HG03139 (cell line): ENCODE measurements around the gene ZNF679.
A peak's percentile ranks its signal among the peaks of the same experiment; 100 is the strongest.
"Not testable (repeated sequence)": the region's sequence is repeated elsewhere in the genome, so short reads cannot be mapped to it uniquely, and the experiment has no call there.

ENCODE experiments used
- ATAC-seq: cut with Tn5 transposase; IDR thresholded peaks from one replicate; pipeline ENCODE4 v1.9.1; 2021; ENCODE audit not compliant: unreplicated experiment

Gene ZNF679

DNA sequence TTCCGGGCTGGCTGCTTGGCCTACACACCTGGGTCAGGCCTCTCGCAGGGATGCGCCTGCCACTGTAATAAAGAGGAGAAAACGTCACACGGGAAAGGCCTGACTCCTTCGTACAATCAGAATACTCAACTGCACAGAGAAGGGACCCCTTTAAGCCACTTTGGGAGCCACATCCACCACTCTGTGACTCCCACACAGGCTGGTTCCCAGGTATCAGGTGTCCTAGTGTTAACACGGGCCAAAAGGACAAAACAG is 79.7 kb downstream of the ZNF679 start:
- ATAC-seq = no peak

DNA sequence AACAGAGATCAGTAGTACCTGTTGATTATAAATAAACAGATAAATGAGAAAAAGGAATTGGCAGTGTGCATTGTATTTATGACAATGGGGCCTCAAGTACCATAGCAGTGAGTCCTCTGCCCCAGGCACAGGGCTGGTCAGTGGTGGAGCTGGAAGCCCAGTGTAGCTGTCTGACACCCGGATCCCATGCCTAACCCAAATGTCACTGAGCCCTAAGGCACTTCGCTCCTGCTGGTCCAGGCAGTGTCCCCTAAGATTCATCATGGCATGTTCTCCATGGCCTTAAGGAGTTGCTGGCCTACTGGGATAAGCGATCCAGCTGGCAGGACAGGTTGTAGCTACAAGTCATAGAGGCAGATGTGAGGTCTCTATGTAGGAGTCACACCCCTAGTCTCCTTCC is 82.2 kb downstream of the ZNF679 start:
- no peak for ATAC-seq

DNA sequence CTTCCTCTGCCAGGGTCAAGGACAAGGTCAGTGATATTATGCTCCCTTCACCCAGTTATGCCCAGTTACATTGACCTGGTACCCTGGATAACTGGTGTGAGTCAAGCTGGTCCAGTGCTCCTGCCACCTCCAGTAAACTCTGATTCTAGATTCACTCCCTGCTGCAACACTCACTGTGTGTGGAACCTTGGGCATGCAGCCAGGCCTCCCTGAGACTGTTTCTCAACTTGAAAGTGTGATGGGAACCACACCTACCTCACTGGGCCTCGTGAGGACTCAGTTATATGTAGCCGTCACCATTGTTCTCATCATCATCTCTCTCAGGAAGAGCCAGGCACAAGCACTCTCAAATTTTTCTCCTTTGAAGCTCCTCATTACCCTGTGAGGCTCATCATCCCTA is 84.6 kb downstream of the ZNF679 start:
- no peak for ATAC-seq

DNA sequence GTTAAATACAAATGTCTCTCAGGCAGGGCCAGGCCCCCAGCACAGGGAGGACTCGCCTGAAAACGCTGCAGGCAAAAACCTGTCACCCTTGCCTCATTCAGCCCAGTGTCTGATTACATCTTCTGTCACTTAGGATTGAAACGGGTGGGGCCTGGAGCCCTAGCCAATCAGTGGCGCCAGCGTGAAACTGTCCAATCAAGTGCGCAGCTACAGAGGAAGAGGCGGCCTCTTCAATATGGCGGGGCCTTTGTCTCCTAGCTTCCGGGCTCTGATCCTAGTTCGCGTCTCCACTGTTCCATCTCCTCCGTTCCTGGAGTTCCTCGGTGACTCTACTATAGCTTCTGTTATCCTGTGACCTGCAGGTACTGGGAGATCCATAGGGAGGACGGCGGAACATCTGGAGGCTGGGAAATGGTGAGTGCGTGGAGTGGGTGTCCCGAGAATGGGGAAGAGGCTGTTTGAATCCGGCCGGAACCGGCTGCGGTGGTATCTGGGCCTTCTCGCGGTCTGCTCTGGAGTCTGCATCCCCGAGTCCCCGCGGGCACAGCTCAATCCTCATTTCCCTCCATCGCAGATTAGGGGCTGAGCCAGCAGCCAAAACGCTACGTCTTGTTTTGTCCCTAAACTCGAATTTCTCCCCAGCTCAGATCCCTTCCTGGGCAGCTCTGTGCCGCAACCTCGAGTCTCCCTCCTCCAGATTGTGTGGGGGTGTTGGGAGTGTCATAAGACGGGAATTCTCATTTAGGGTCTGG is 85.6 kb downstream of the ZNF679 start, which contains the start of gene ZNF736:
ZNF736 (plus strand) TSS at position 222 of the 752 bp plus-strand sequence; CDS start at position 412, 190 bp downstream.
- peak; percentile 100 for ATAC-seq

DNA sequence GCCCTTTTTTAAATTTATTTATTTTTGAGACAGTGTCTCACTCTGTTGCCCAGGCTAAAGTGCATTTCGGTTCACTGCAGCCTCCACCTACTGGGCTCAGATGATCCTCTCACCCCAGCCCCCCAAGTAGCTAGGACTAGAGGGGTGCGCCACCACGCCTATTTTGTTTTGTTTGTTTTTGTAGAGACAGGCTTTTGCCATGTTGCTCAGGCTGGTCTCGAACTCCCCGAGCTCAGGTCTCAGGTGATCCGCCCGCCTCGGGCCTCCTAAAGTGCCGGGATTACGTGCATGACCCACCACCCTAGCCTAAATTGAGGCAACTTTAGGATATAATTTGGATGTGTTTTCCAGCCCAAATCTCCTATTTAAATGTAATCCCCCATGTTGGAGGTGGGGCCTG is 86.3 kb downstream of the ZNF679 start:
- no peak for ATAC-seq

DNA sequence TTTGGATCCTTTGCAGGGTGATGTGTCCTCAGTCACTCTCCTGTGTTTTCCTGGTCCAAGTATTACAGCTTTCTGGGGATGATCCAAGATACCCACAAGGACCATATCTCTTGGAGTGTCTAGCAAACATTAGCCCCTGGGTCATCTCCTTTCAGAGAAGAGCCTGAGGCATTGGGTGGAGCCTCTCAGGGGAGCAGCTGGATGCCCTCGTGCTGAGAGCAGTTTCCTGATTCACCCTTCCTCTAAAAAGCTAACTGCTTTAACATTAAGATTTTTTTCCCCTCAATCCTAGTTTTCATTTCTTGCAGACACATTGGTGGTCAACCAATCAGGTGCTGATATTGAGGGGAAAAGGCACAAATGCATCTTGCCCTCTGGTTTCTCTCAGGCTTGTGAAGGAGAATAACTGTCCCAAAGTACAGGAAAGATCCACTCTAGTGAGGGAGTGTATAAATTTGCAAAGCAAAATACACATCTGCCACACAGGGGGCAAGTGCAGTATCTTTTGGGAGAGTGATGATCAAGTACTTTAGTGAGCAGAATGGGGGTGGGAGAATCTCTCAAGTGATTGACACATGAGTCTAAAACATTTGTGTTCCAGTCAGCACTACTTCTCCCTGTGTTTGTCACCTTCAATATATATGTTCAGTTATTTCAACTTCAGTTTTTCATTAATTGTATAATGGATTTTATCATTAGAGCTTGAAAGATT is 87.9 kb downstream of the ZNF679 start:
- ATAC-seq = not testable (repeated sequence)
